Ovary (tissue), 9 donors: Measurements from ENCODE around the gene HPS1. TPM values are rescaled to one million over a fixed set of nuclear protein-coding genes. Genes with fewer than 3 reads are reported as not detected.

Experiments used
- DNase-seq, 5 donors: peaks; one replicate each; pipeline ENCODE4 v3.0.0-alpha.2; 2019 to 2020
- H3K27ac ChIP-seq, 2 donors: fragments of 200-600 bp; one replicate each; pipeline versions ENCODE4 v1.5.1 to v1.8.0; 2019 to 2022
- H3K27me3 ChIP-seq: fragments of 200-600 bp; one replicate; pipeline ENCODE4 v1.8.0; 2022
- H3K36me3 ChIP-seq: fragments of 200-600 bp; sonication (generic); one replicate; pipeline ENCODE4 v1.5.1; 2019
- H3K4me1 ChIP-seq: one replicate; pipeline ENCODE4 v1.8.1; 2013; ENCODE audit warnings: mild to moderate bottlenecking, moderate library complexity; ENCODE audit not compliant: insufficient read depth
- H3K4me3 ChIP-seq: fragments of 200-600 bp; sonication (generic); one replicate; pipeline ENCODE4 v1.5.1; 2017
- H3K9me3 ChIP-seq, 2 donors: fragments of 200-600 bp in 1 of 2; sonication (generic) in 1 of 2; one replicate each; pipeline versions ENCODE4 v1.5.1 to v1.8.1; 2013 to 2019; ENCODE audit warnings: mild to moderate bottlenecking in 1 of 2, moderate library complexity in 1 of 2
- CTCF ChIP-seq, 3 donors: fragments of 450-650 bp in 2 of 3; fragments of 200-600 bp in 1 of 3; IDR thresholded peaks; one replicate each; pipeline versions ENCODE4 v1.5.1 to v1.8.0; 2016 to 2022; ENCODE audit warnings: antibody characterized with exemption in 3 of 3, mild to moderate bottlenecking in 1 of 3
- EP300 ChIP-seq: sonication (generic); formaldehyde crosslinking; IDR thresholded peaks from one replicate; pipeline ENCODE4 v1.6.1; 2017; ENCODE audit warnings: antibody characterized with exemption
- POLR2A ChIP-seq: fragments of 450-650 bp; IDR thresholded peaks from one replicate; pipeline ENCODE4 v1.6.1; 2017; ENCODE audit warnings: antibody characterized with exemption, mild to moderate bottlenecking, moderate library complexity
- WGBS, 3 donors: extraction: QIAGEN DNeasy Blood & Tissue Kit in 1 of 3; methylation state at CpG; one replicate each; pipeline versions ENCODE4 v1.1.5 to v1.1.7; 2013 to 2017; 5-methylcytosine and 5-hydroxymethylcytosine counted together
- intact Hi-C, 4 donors: fragments of 100-400 bp; cut with DNase I; formaldehyde crosslinking; loops; one replicate each; pipeline versions ENCODE4 v1.11.0 to v1.15.1; 2022 to 2023
- polyA plus RNA-seq, 2 donors: library from polyadenylated mRNA; stranded (reverse); fragments of 200-250 nt in 1 of 2; fragments of 350-450 nt in 1 of 2; fragmentation: Illumina TruSeq in 1 of 2; extraction: RNeasy Lipid Tissue Mini Kit (QIAGEN cat#74804) in 1 of 2; gene quantifications; one replicate each; pipeline ENCODE4 v1.2.3, GENCODE V29; 2013 to 2014
- total RNA-seq, 7 donors: library from RNA; depleted of rRNA in 2 of 7; stranded (reverse); fragments of >200 nt in 2 of 7; fragmentation: NEBNext Ultra II Directional in 3 of 7; extraction: Animal tissue kit (Norgen Biotek cat#: 25700) in 3 of 7; gene quantifications; one replicate each; pipeline versions ENCODE4 v1.1.0 to v1.2.4, GENCODE V29; 2016 to 2023
- donor health status: DM: no; HTN: no; CAD: no; lungs with moderate emphysema.
- donor health status: DM: no; HTN: no; CAD: no.
- donor health status: Bipolar disorder and iron deficiency.
- donor health status: DM: yes; HTN: yes; CAD: no.
- donor health status: DM: no; HTN: no; CAD: no.
- donor health status: DM: yes; HTN: yes; CAD: no.

Gene HPS1
- total and polyA plus RNA-seq, 9 donors, result 32.1 to 56.8 (median 38.3) TPM

GRCh38 chr10:98370831-98371820 is 75.6 kb downstream of the HPS1 start:
- Histone ChIP-seq H3K9me3 (no peaks in the 10 kb centered on the region), H3K4me1 (no peaks in the 10 kb centered on the region), H3K36me3 (no peaks in the 10 kb centered on the region), H3K27me3 (no peaks in the 10 kb centered on the region), H3K27ac (no peak overlapping the region), H3K4me3 (no peak overlapping the region)
- WGBS, 3 donors, result 46 to 57% (median 50%) methylated on average over 14 of the region's 14 CpGs
- intact Hi-C loops, result no loop called here
- DNase-seq, result no peak
- TF ChIP-seq POLR2A (no peak), EP300 (no peak), CTCF (IDR thresholded peaks at IDR 0.05) (no peak)

GRCh38 chr10:98369801-98370200 is 76.9 kb downstream of the HPS1 start:
- no peaks in the 10 kb centered on the region for H3K9me3 ChIP-seq
- 83 to 89% (median 83%) methylated on average over 7 of the region's 7 CpGs for WGBS, 3 donors
- H3K36me3 ChIP-seq, result no peaks in the 10 kb centered on the region
- intact Hi-C loops, result no loop called here
- H3K4me1 ChIP-seq, result no peaks in the 10 kb centered on the region
- H3K27ac ChIP-seq, result no peak overlapping the region
- TF ChIP-seq CTCF (IDR thresholded peaks at IDR 0.05) (no peak), POLR2A (no peak), EP300 (no peak)
- no peak for DNase-seq
- H3K4me3 ChIP-seq, result no peak overlapping the region
- no peaks in the 10 kb centered on the region for H3K27me3 ChIP-seq

- no peaks in the 10 kb centered on the region for H3K27me3 ChIP-seq
- TF ChIP-seq EP300 (no peak), POLR2A (no peak), CTCF (IDR thresholded peaks at IDR 0.05) (no peak)
- 88 to 96% (median 95%) methylated on average over 2 of the region's 2 CpGs for WGBS, 3 donors
These were observed 78.1 kb downstream of the HPS1 start for GRCh38 chr10:98368644-98369043.

GRCh38 chr10:98367604-98368451 is 78.9 kb downstream of the HPS1 start:
- TF ChIP-seq CTCF (IDR thresholded peaks at IDR 0.05) (no peak), EP300 (no peak), POLR2A (no peak)
- DNase-seq, result no peak
- Histone ChIP-seq H3K36me3 (no peaks in the 10 kb centered on the region), H3K4me3 (no peak overlapping the region), H3K9me3 (no peaks in the 10 kb centered on the region), H3K27ac (no peak overlapping the region), H3K4me1 (no peaks in the 10 kb centered on the region), H3K27me3 (no peaks in the 10 kb centered on the region)
- WGBS, 3 donors, result 89 to 91% (median 89%) methylated on average over 19 of the region's 19 CpGs
- intact Hi-C loops, result no loop called here

More at GRCh38 chr10:98368644-98369043, 78.1 kb downstream of the HPS1 start:
- intact Hi-C loops, result no loop called here
- H3K27ac ChIP-seq, result no peak overlapping the region
- H3K4me3 ChIP-seq, result no peak overlapping the region
- no peaks in the 10 kb centered on the region for H3K4me1 ChIP-seq
- H3K36me3 ChIP-seq, result no peaks in the 10 kb centered on the region
- no peak for DNase-seq
- H3K9me3 ChIP-seq, result no peaks in the 10 kb centered on the region
